A673 (cell line): Measurements from ENCODE around the gene EFNA2.

ENCODE experiments used
- EZH2 ChIP-seq: fragments of 200-600 bp; sonication (generic); IDR thresholded peaks from 2 replicates; pipeline ENCODE4 v1.6.1; 2017; ENCODE audit warnings: borderline replicate concordance, low read depth, mild to moderate bottlenecking, mixed read lengths, antibody characterized with exemption, low read length; ENCODE audit not compliant: poor library complexity, severe bottlenecking
- TF ChIP-seq, protein P1 (sequence below): fragments of 300-800, 200-600 bp; sonication (generic); conservative IDR thresholded peaks from 2 replicates; pipeline ENCODE4 v1.5.1; 2017; ENCODE audit warnings: low read depth, mild to moderate bottlenecking, antibody characterized with exemption, low read length, moderate library complexity, mixed read lengths

DNA sequence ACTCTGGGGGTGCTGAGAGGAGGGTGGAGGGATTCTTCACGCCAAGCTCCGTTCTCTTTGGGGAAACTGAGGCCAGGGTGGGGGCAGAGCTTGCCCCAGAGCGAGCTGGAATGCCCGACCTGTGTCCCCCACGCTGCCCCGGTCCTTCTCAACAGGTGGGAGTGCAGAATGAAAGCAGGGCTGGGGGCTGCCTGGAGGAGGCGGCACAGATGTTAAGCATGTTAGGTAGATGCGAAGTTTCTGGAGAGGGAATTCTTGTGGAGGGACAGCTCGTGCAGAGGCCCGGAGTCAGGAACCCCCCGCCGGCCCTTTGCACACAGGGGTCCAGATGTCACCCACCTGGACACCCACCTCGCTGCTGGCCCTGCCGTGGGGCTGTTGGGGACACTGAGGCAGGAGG lies 9.0 kb downstream of the EFNA2 start:
- TF ChIP-seq, protein P1, sequence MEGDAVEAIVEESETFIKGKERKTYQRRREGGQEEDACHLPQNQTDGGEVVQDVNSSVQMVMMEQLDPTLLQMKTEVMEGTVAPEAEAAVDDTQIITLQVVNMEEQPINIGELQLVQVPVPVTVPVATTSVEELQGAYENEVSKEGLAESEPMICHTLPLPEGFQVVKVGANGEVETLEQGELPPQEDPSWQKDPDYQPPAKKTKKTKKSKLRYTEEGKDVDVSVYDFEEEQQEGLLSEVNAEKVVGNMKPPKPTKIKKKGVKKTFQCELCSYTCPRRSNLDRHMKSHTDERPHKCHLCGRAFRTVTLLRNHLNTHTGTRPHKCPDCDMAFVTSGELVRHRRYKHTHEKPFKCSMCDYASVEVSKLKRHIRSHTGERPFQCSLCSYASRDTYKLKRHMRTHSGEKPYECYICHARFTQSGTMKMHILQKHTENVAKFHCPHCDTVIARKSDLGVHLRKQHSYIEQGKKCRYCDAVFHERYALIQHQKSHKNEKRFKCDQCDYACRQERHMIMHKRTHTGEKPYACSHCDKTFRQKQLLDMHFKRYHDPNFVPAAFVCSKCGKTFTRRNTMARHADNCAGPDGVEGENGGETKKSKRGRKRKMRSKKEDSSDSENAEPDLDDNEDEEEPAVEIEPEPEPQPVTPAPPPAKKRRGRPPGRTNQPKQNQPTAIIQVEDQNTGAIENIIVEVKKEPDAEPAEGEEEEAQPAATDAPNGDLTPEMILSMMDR = no peak
- TF ChIP-seq EZH2 = no peak
